Panc1 (cell line): ENCODE data around the gene DIAPH2. TPM values are rescaled to one million over a fixed set of nuclear protein-coding genes. Genes with fewer than 3 reads are reported as not detected.

ENCODE experiments used
- ATAC-seq: fragments of 200-7000 bp; cut with Tn5 transposase; 2 replicates; pipeline ENCODE4 v1.9.1; 2020; ENCODE audit warnings: mild to moderate bottlenecking, moderate library complexity
- BruUV-seq: library from RNA; stranded (reverse); fragments of 400-500 nt; replicated peaks from 2 replicates; lab custom pipeline; 2021; lab: Mats Ljungman, UMichigan
- CTCF ChIA-PET: fragments of 300-600 bp; sonication (Branson Sonifier 250); formaldehyde crosslinking; loops from one replicate; lab custom pipeline; 2022; ENCODE audit warnings: antibody characterized with exemption; lab: Charles Lee
- POLR2A ChIA-PET: fragments of 300-600 bp; sonication (Branson Sonifier 250); formaldehyde crosslinking; loops from one replicate; lab custom pipeline; 2022; ENCODE audit warnings: antibody characterized with exemption; lab: Charles Lee
- DNase-seq: peaks from one replicate; pipeline ENCODE4 v3.0.0-alpha.2; 2010; ENCODE audit warnings: low read depth, low spot score
- H3K27ac ChIP-seq: 2 replicates; pipeline ENCODE4 v1.5.1; 2011; ENCODE audit warnings: mild to moderate bottlenecking, low read length, inconsistent platforms
- H3K27me3 ChIP-seq: fragments of 200-500 bp; sonication (Bioruptor generic); 2 replicates; pipeline ENCODE4 v1.6.0; 2014; ENCODE audit warnings: low read length, inconsistent platforms; ENCODE audit not compliant: control insufficient read depth, insufficient read depth
- H3K36me3 ChIP-seq: fragments of 200-500 bp; sonication (Bioruptor generic); 2 replicates; pipeline ENCODE4 v1.5.1; 2014; ENCODE audit warnings: inconsistent platforms, mild to moderate bottlenecking, low read length, moderate library complexity; ENCODE audit not compliant: control insufficient read depth, insufficient read depth
- H3K4me1 ChIP-seq: 2 replicates; pipeline ENCODE4 v1.5.1; 2011; ENCODE audit warnings: inconsistent platforms, mild to moderate bottlenecking, low read length, moderate library complexity; ENCODE audit not compliant: control insufficient read depth, insufficient read depth
- H3K4me3 ChIP-seq, 2 experiments: 2 replicates each; pipeline ENCODE4 v1.5.1; 2011 to 2012; ENCODE audit warnings: low read depth in 2 of 2, low read length in 2 of 2, mild to moderate bottlenecking in 2 of 2, inconsistent platforms in 1 of 2, moderate library complexity in 1 of 2
- H3K9me3 ChIP-seq: fragments of 200-500 bp; sonication (Bioruptor generic); 2 replicates; pipeline ENCODE4 v1.5.1; 2014; ENCODE audit warnings: low read depth, mild to moderate bottlenecking, inconsistent platforms, low read length, moderate library complexity; ENCODE audit not compliant: control insufficient read depth, insufficient read depth
- CTCF ChIP-seq: fragments of 450-650 bp; IDR thresholded peaks from 2 replicates; pipeline ENCODE4 v1.5.1; 2017; ENCODE audit warnings: mild to moderate bottlenecking
- POLR2AphosphoS5 ChIP-seq: IDR thresholded peaks from 2 replicates; pipeline ENCODE4 v1.6.1; 2012; ENCODE audit warnings: mild to moderate bottlenecking, low read depth, low read length, moderate library complexity
- REST ChIP-seq, 2 experiments: IDR thresholded peaks; 2 replicates each; pipeline ENCODE4 v1.6.1; 2011 to 2012; ENCODE audit warnings: low read depth in 2 of 2, control low read depth in 1 of 2, low read length in 1 of 2, mild to moderate bottlenecking in 1 of 2, moderate library complexity in 1 of 2; ENCODE audit not compliant: insufficient read depth in 1 of 2
- SIN3A ChIP-seq: IDR thresholded peaks from 2 replicates; pipeline ENCODE4 v1.6.1; 2012; ENCODE audit warnings: low read depth, mild to moderate bottlenecking, low read length, moderate library complexity, borderline replicate concordance; ENCODE audit not compliant: insufficient read depth
- TCF7L2 ChIP-seq: IDR thresholded peaks from 2 replicates; pipeline ENCODE4 v1.6.1; 2011; ENCODE audit warnings: mild to moderate bottlenecking, low read depth, low read length, inconsistent platforms
- in situ Hi-C: cut with HindIII; loops from 2 replicates; pipeline ENCODE4 v1.10.0; 2016; ENCODE audit warnings: low sequenced_read_pairs, low pct_unique_long_range_greater_than_20kb
- intact Hi-C: fragments of 100-400 bp; cut with micrococcal nuclease; formaldehyde crosslinking; loops from one replicate; pipeline ENCODE4 v1.10.0; 2022; ENCODE audit not compliant: unreplicated experiment
- total RNA-seq: library from RNA; stranded (reverse); gene quantifications from one replicate; pipeline ENCODE4 v1.2.1, GENCODE V29; 2021; ENCODE audit not compliant: unreplicated experiment

The DIAPH2 gene
- total RNA-seq, 1 experiment from 2014 or later: 17.0 TPM

GRCh38 chrX:97009391-97009790 is 324.7 kb downstream of the DIAPH2 start:
- Histone ChIP-seq H3K36me3 (no peaks in the 10 kb centered on the region), H3K4me3 (no peak overlapping the region), H3K27me3 (no peaks in the 10 kb centered on the region), H3K4me1 (no peaks in the 10 kb centered on the region), H3K9me3 (no peaks in the 10 kb centered on the region), H3K27ac (no peak overlapping the region)
- ATAC-seq (no peak), DNase-seq (no peak)
- in situ Hi-C loops (no loop called here), intact Hi-C loops (no loop called here)
- BruUV-seq: no TSS peak
- POLR2A ChIA-PET: no interaction called here
- CTCF ChIA-PET: no interaction called here
- TF ChIP-seq SIN3A: no peak

GRCh38 chrX:97011540-97011939 is 326.9 kb downstream of the DIAPH2 start:
- Histone ChIP-seq H3K27ac (no peak overlapping the region), H3K4me3 (no peak overlapping the region), H3K36me3 (no peaks in the 10 kb centered on the region), H3K4me1 (no peaks in the 10 kb centered on the region), H3K27me3 (no peaks in the 10 kb centered on the region), H3K9me3 (no peaks in the 10 kb centered on the region)
- POLR2A ChIA-PET: no interaction called here
- CTCF ChIA-PET: no interaction called here
- no peak for ATAC-seq
- intact Hi-C loops: no loop called here
- DNase-seq: no peak
- no peak for TF ChIP-seq SIN3A
- TF ChIP-seq CTCF: no peak
- no peak for TF ChIP-seq REST (IDR thresholded peaks at IDR 0.05; ENCODE audit: insufficient read depth in 1 of 2, low read depth in 2 of 2, low read length in 1 of 2)
- TF ChIP-seq TCF7L2: no peak
- no peak for TF ChIP-seq POLR2AphosphoS5
- no TSS peak for BruUV-seq
- in situ Hi-C loops: no loop called here

- Histone ChIP-seq H3K27me3 (no peaks in the 10 kb centered on the region), H3K27ac (no peak overlapping the region), H3K36me3 (no peaks in the 10 kb centered on the region), H3K4me1 (no peaks in the 10 kb centered on the region), H3K4me3 (no peak overlapping the region), H3K9me3 (no peaks in the 10 kb centered on the region)
- in situ Hi-C loops (no loop called here), intact Hi-C loops (no loop called here)
- ChIA-PET CTCF (no interaction called here), POLR2A (no interaction called here)
- DNase-seq: no peak
- TF ChIP-seq SIN3A (no peak), REST (IDR thresholded peaks at IDR 0.05; ENCODE audit: insufficient read depth in 1 of 2, low read depth in 2 of 2, low read length in 1 of 2) (no peak), CTCF (no peak), POLR2AphosphoS5 (no peak), TCF7L2 (no peak)
- ATAC-seq: no peak
- no TSS peak for BruUV-seq
These were observed 331.5 kb downstream of the DIAPH2 start for GRCh38 chrX:97016106-97016505.
